Lung (tissue), 12 donors: ENCODE measurements around the gene SEMA5A. TPM values are rescaled to one million over a fixed set of nuclear protein-coding genes. Genes with fewer than 3 reads are reported as not detected.

Experiments used
- ATAC-seq: fragments of 200-7000 bp; cut with Tn5 transposase; one replicate; pipeline ENCODE4 v1.9.1; 2020; ENCODE audit warnings: moderate number of reproducible peaks; ENCODE audit not compliant: insufficient read depth, low FRiP score
- DNase-seq, 3 donors: peaks; one replicate each; pipeline ENCODE4 v3.0.0-alpha.2; 2013 to 2017
- H3K27ac ChIP-seq, 2 donors: one replicate each; pipeline ENCODE4 v1.5.1; 2013; ENCODE audit warnings: mild to moderate bottlenecking in 2 of 2, moderate library complexity in 2 of 2, control low read depth in 1 of 2, inconsistent platforms in 1 of 2, low read depth in 1 of 2, low read length in 1 of 2
- H3K27me3 ChIP-seq, 3 donors: one replicate each; pipeline ENCODE4 v1.5.1; 2013; ENCODE audit warnings: low read length in 2 of 3; ENCODE audit not compliant: control insufficient read depth in 3 of 3, insufficient read depth in 3 of 3
- H3K36me3 ChIP-seq, 4 donors: one replicate each; pipeline ENCODE4 v1.5.1; 2013; ENCODE audit warnings: low read length in 4 of 4, mild to moderate bottlenecking in 1 of 4, moderate library complexity in 1 of 4; ENCODE audit not compliant: control insufficient read depth in 4 of 4, insufficient read depth in 4 of 4
- H3K4me1 ChIP-seq, 5 donors: one replicate each; pipeline ENCODE4 v1.5.1; 2013; ENCODE audit warnings: low read length in 5 of 5, mild to moderate bottlenecking in 2 of 5, moderate library complexity in 1 of 5; ENCODE audit not compliant: control insufficient read depth in 5 of 5, insufficient read depth in 5 of 5
- H3K4me3 ChIP-seq: one replicate; pipeline ENCODE4 v1.5.1; 2013; ENCODE audit warnings: mild to moderate bottlenecking, control low read depth, moderate library complexity
- H3K9ac ChIP-seq, 2 donors: one replicate each; pipeline ENCODE4 v1.5.1; 2013; ENCODE audit warnings: low read length in 2 of 2, control low read depth in 1 of 2; ENCODE audit not compliant: insufficient read depth in 1 of 2
- H3K9me3 ChIP-seq, 4 donors: one replicate each; pipeline ENCODE4 v1.5.1; 2013; ENCODE audit warnings: low read length in 3 of 4, mild to moderate bottlenecking in 1 of 4, moderate library complexity in 1 of 4; ENCODE audit not compliant: control insufficient read depth in 4 of 4, insufficient read depth in 3 of 4
- CTCF ChIP-seq: IDR thresholded peaks from 2 replicates; pipeline ENCODE4 v1.5.1; 2012; ENCODE audit warnings: mild to moderate bottlenecking; ENCODE audit errors: control extremely low read depth, extremely low read depth
- WGBS, 2 donors: extraction: QIAGEN DNeasy Blood & Tissue Kit; methylation state at CpG; one replicate each; pipeline ENCODE4 v1.1.7; 2013; 5-methylcytosine and 5-hydroxymethylcytosine counted together
- polyA plus RNA-seq, 2 donors: library from polyadenylated mRNA; stranded (reverse); fragments of 200-250 nt; gene quantifications; one replicate each; pipeline ENCODE4 v1.2.1, GENCODE V29; 2013
- total RNA-seq, 2 donors: library from RNA; depleted of rRNA in 1 of 2; stranded (reverse); fragments of >200 nt in 1 of 2; gene quantifications; one replicate each; pipeline ENCODE4 v1.2.1, GENCODE V29; 2014 to 2021
- donor health status: control.
- donor health status: control.
- donor health status: Bipolar disorder and iron deficiency.
- donor health status: healthy.
- donor health status: DM: yes; HTN: yes; CAD: no.

Gene SEMA5A
- total and polyA plus RNA-seq, 4 donors: 3.1 to 44.9 (median 13.7) TPM

GRCh38 chr5:9455826-9456434 is 89.9 kb downstream of the SEMA5A start:
- no peak for ATAC-seq
- no peak overlapping the region for H3K4me3 ChIP-seq
- no peaks in the 10 kb centered on the region for H3K27me3 ChIP-seq
- H3K36me3 ChIP-seq: no peaks in the 10 kb centered on the region
- WGBS, 2 donors: 60% methylated on average over 4 of the region's 4 CpGs
- no peak for DNase-seq
- no peak overlapping the region for H3K9ac ChIP-seq
- peaks cover 0 to 2% (median 0%) of the 10 kb centered on the region in 4 donors for H3K9me3 ChIP-seq
- no peak overlapping the region for H3K27ac ChIP-seq
- peaks cover 0 to 17% (median 0%) of the 10 kb centered on the region in 5 donors for H3K4me1 ChIP-seq
- no peak for TF ChIP-seq CTCF

- no peak overlapping the region for H3K4me3 ChIP-seq
- H3K27me3 ChIP-seq: no peaks in the 10 kb centered on the region
- H3K9ac ChIP-seq: no peak overlapping the region
- DNase-seq: no peak
- peaks cover 0 to 17% (median 0%) of the 10 kb centered on the region in 5 donors for H3K4me1 ChIP-seq
- no peak overlapping the region for H3K27ac ChIP-seq
- WGBS, 2 donors: 69 to 75% methylated on average over 3 of the region's 3 CpGs
- ATAC-seq: no peak
- no peak for TF ChIP-seq CTCF
- peaks cover 0 to 2% (median 0%) of the 10 kb centered on the region in 4 donors for H3K9me3 ChIP-seq
- H3K36me3 ChIP-seq: no peaks in the 10 kb centered on the region
These were observed 91.4 kb downstream of the SEMA5A start for GRCh38 chr5:9454491-9454890.

- Histone ChIP-seq H3K9me3 (no peaks in the 10 kb centered on the region), H3K27me3 (no peaks in the 10 kb centered on the region), H3K4me1 (peaks cover 0 to 17% (median 0%) of the 10 kb centered on the region in 5 donors), H3K9ac (no peak overlapping the region), H3K4me3 (no peak overlapping the region), H3K27ac (no peak overlapping the region), H3K36me3 (no peaks in the 10 kb centered on the region)
- DNase-seq: no peak
- ATAC-seq: no peak
- no peak for TF ChIP-seq CTCF
- 83 to 87% methylated on average over 4 of the region's 4 CpGs for WGBS, 2 donors
These were observed 91.8 kb downstream of the SEMA5A start for GRCh38 chr5:9454012-9454481.

GRCh38 chr5:9453480-9454011 is 92.3 kb downstream of the SEMA5A start:
- Histone ChIP-seq H3K9ac (no peak overlapping the region), H3K9me3 (peaks cover 0 to 2% (median 0%) of the 10 kb centered on the region in 4 donors), H3K27me3 (no peaks in the 10 kb centered on the region), H3K36me3 (no peaks in the 10 kb centered on the region), H3K4me3 (no peak overlapping the region), H3K27ac (no peak overlapping the region), H3K4me1 (peaks cover 0 to 17% (median 0%) of the 10 kb centered on the region in 5 donors)
- no peak for TF ChIP-seq CTCF
- ATAC-seq: no peak
- no peak for DNase-seq
- 92% methylated on average over 2 of the region's 2 CpGs for WGBS, 2 donors
